GM21423 (cell line): ENCODE data around the gene CYTL1.
"Not testable (repeated sequence)": the region's sequence is repeated elsewhere in the genome, so short reads cannot be mapped to it uniquely, and the experiment has no call there.

Experiments used
- ATAC-seq: cut with Tn5 transposase; IDR thresholded peaks from one replicate; pipeline ENCODE4 v1.9.1; 2021; ENCODE audit warnings: mild to moderate bottlenecking, moderate library complexity; ENCODE audit not compliant: unreplicated experiment

CYTL1 gene

GRCh38 chr4:5003372-5003857 is 15.8 kb downstream of the CYTL1 start:
- no peak for ATAC-seq

- not testable (repeated sequence) for ATAC-seq
Measured at GRCh38 chr4:5001641-5002040, 17.6 kb downstream of the CYTL1 start.

- ATAC-seq: not testable (repeated sequence)
Measured at GRCh38 chr4:4996935-4997334, 22.3 kb downstream of the CYTL1 start.

GRCh38 chr4:4995908-4996265 is 23.4 kb downstream of the CYTL1 start:
- ATAC-seq: no peak

GRCh38 chr4:4995103-4995907 is 24.0 kb downstream of the CYTL1 start:
- ATAC-seq: peak; percentile 64

- ATAC-seq: no peak
Measured at GRCh38 chr4:4994312-4995097, 24.8 kb downstream of the CYTL1 start.

GRCh38 chr4:4992833-4993232 is 26.4 kb downstream of the CYTL1 start:
- ATAC-seq: no peak

GRCh38 chr4:4991541-4992099 is 27.6 kb downstream of the CYTL1 start:
- no peak for ATAC-seq

GRCh38 chr4:4990857-4991540 is 28.3 kb downstream of the CYTL1 start:
- no peak for ATAC-seq

- no peak for ATAC-seq
Measured at GRCh38 chr4:4990329-4990728, 28.9 kb downstream of the CYTL1 start.

- ATAC-seq: no peak
Measured at GRCh38 chr4:4989083-4989622, 30.1 kb downstream of the CYTL1 start.

GRCh38 chr4:4987656-4988055 is 31.6 kb downstream of the CYTL1 start:
- no peak for ATAC-seq

GRCh38 chr4:4986841-4987240 is 32.4 kb downstream of the CYTL1 start:
- no peak for ATAC-seq

GRCh38 chr4:4985844-4986243 is 33.4 kb downstream of the CYTL1 start:
- no peak for ATAC-seq

- ATAC-seq: no peak
Measured at GRCh38 chr4:4985036-4985435, 34.2 kb downstream of the CYTL1 start.

- ATAC-seq: no peak
Measured at GRCh38 chr4:4984186-4984585, 35.1 kb downstream of the CYTL1 start.

GRCh38 chr4:4981827-4982226 is 37.4 kb downstream of the CYTL1 start:
- no peak for ATAC-seq

GRCh38 chr4:4981427-4981826 is 37.8 kb downstream of the CYTL1 start:
- ATAC-seq: no peak

GRCh38 chr4:4980621-4981230 is 38.5 kb downstream of the CYTL1 start:
- no peak for ATAC-seq

- ATAC-seq: no peak
Measured at GRCh38 chr4:4979971-4980370, 39.3 kb downstream of the CYTL1 start.
